ENCODE measurements around the gene PMP22.

DNA sequence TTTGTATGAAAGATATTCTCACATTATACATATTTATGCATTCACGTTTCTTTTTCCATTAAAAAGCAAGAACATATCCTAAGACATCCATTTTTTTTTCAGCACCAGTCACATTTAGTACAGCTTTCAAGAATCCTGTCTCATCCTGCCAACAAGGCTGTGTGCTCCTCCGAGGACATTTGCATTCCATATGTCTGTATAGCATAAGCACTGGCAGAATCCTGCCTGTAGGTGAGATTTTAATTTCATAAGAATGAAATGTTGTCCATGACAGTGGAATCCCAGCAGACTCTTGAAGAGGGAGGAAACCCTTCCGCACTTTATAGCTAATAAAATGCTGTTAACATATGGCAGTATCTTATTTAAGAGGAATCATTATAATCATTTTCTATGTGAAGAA is 2.9 kb upstream of the PMP22 start:
- TF ChIP-seq, protein P1, sequence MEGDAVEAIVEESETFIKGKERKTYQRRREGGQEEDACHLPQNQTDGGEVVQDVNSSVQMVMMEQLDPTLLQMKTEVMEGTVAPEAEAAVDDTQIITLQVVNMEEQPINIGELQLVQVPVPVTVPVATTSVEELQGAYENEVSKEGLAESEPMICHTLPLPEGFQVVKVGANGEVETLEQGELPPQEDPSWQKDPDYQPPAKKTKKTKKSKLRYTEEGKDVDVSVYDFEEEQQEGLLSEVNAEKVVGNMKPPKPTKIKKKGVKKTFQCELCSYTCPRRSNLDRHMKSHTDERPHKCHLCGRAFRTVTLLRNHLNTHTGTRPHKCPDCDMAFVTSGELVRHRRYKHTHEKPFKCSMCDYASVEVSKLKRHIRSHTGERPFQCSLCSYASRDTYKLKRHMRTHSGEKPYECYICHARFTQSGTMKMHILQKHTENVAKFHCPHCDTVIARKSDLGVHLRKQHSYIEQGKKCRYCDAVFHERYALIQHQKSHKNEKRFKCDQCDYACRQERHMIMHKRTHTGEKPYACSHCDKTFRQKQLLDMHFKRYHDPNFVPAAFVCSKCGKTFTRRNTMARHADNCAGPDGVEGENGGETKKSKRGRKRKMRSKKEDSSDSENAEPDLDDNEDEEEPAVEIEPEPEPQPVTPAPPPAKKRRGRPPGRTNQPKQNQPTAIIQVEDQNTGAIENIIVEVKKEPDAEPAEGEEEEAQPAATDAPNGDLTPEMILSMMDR (optimal IDR thresholded peaks at IDR 0.05 in 1 of 3, IDR thresholded peaks at IDR 0.05 in 1 of 3, conservative IDR thresholded peaks at IDR 0.05 in 1 of 3; ENCODE audit: extremely low read depth in 1 of 3, insufficient read depth in 2 of 3, low read length in 3 of 3) = no peak
- TF ChIP-seq EZH2 (IDR thresholded peaks at IDR 0.05; ENCODE audit: low read length) = no peak
